ENCODE measurements around the gene CLEC16A.
A peak's percentile ranks its signal among the peaks of the same experiment; 100 is the strongest.
"Not testable (repeated sequence)": the region's sequence is repeated elsewhere in the genome, so short reads cannot be mapped to it uniquely, and the experiment has no call there.

Gene CLEC16A

GRCh38 chr16:11097094-11097786, 152.9 kb downstream of the CLEC16A start:
- Histone ChIP-seq H3K4me3 (no peak overlapping the region), H3K9ac (no peak overlapping the region), H4K20me1 (no peaks in the 10 kb centered on the region), H3K9me3 (no peaks in the 10 kb centered on the region), H3K27ac (no peak overlapping the region), H3K36me3 (peaks cover 38% of the 10 kb centered on the region), H3K27me3 (no peaks in the 10 kb centered on the region), H3K4me2 (no peak overlapping the region), H3K4me1 (peaks cover 52% of the 10 kb centered on the region)
- TF ChIP-seq Cebpa-rat (IDR thresholded peaks at IDR 0.05): no peak

GRCh38 chr16:11097787-11098167, 153.4 kb downstream of the CLEC16A start:
- no peak for TF ChIP-seq Cebpa-rat (IDR thresholded peaks at IDR 0.05)
- peaks cover 47% of the 10 kb centered on the region for H3K4me1 ChIP-seq
- peaks cover 35% of the 10 kb centered on the region for H3K36me3 ChIP-seq

GRCh38 chr16:11098601-11099390, 154.4 kb downstream of the CLEC16A start:
- Histone ChIP-seq H3K9me3 (no peaks in the 10 kb centered on the region), H3K36me3 (peaks cover 35% of the 10 kb centered on the region), H3K4me1 (peaks cover 37% of the 10 kb centered on the region), H4K20me1 (no peaks in the 10 kb centered on the region), H3K4me3 (no peak overlapping the region), H3K27me3 (no peaks in the 10 kb centered on the region), H3K27ac (no peak overlapping the region), H3K4me2 (no peak overlapping the region), H3K9ac (no peak overlapping the region)
- no peak for TF ChIP-seq Cebpa-rat (IDR thresholded peaks at IDR 0.05)

More at GRCh38 chr16:11097787-11098167, 153.4 kb downstream of the CLEC16A start:
- Histone ChIP-seq H3K27me3 (no peaks in the 10 kb centered on the region), H3K4me2 (no peak overlapping the region), H3K9me3 (no peaks in the 10 kb centered on the region), H3K27ac (no peak overlapping the region), H3K9ac (no peak overlapping the region), H3K4me3 (no peak overlapping the region), H4K20me1 (no peaks in the 10 kb centered on the region)

GRCh38 chr16:11099672-11100205, 155.4 kb downstream of the CLEC16A start:
- Histone ChIP-seq H3K4me1 (peaks cover 33% of the 10 kb centered on the region), H3K27ac (no peak overlapping the region), H3K4me2 (peak overlapping the region; percentile 29), H3K36me3 (peaks cover 35% of the 10 kb centered on the region), H3K27me3 (no peaks in the 10 kb centered on the region), H3K9me3 (no peaks in the 10 kb centered on the region), H3K4me3 (no peak overlapping the region), H4K20me1 (no peaks in the 10 kb centered on the region), H3K9ac (no peak overlapping the region)
- TF ChIP-seq Cebpa-rat (IDR thresholded peaks at IDR 0.05): no peak

- peaks cover 35% of the 10 kb centered on the region for H3K36me3 ChIP-seq
- H3K9me3 ChIP-seq: no peaks in the 10 kb centered on the region
- no peak overlapping the region for H3K4me3 ChIP-seq
- no peak overlapping the region for H3K27ac ChIP-seq
- no peak for TF ChIP-seq Cebpa-rat (IDR thresholded peaks at IDR 0.05)
- no peak overlapping the region for H3K9ac ChIP-seq
- H3K4me2 ChIP-seq: peak overlapping the region; percentile 29; the same call in 1 of the 2 replicates
- H4K20me1 ChIP-seq: no peaks in the 10 kb centered on the region
- peaks cover 33% of the 10 kb centered on the region for H3K4me1 ChIP-seq
- H3K27me3 ChIP-seq: no peaks in the 10 kb centered on the region
These were observed 155.9 kb downstream of the CLEC16A start for GRCh38 chr16:11100239-11100750.

- Histone ChIP-seq H4K20me1 (no peaks in the 10 kb centered on the region), H3K36me3 (peaks cover 33% of the 10 kb centered on the region), H3K27me3 (no peaks in the 10 kb centered on the region), H3K4me1 (peaks cover 31% of the 10 kb centered on the region), H3K9me3 (no peaks in the 10 kb centered on the region), H3K4me3 (no peak overlapping the region), H3K4me2 (no peak overlapping the region), H3K9ac (no peak overlapping the region), H3K27ac (no peak overlapping the region)
- TF ChIP-seq Cebpa-rat (IDR thresholded peaks at IDR 0.05): no peak
These were observed 156.9 kb downstream of the CLEC16A start for GRCh38 chr16:11101283-11101682.

- H3K27ac ChIP-seq: no peak overlapping the region
- peaks cover 31% of the 10 kb centered on the region for H3K4me1 ChIP-seq
- H3K4me3 ChIP-seq: no peak overlapping the region
- no peak overlapping the region for H3K9ac ChIP-seq
- no peaks in the 10 kb centered on the region for H4K20me1 ChIP-seq
- TF ChIP-seq Cebpa-rat (IDR thresholded peaks at IDR 0.05): no peak
- H3K9me3 ChIP-seq: no peaks in the 10 kb centered on the region
- no peak overlapping the region for H3K4me2 ChIP-seq
- H3K27me3 ChIP-seq: no peaks in the 10 kb centered on the region
- peaks cover 32% of the 10 kb centered on the region for H3K36me3 ChIP-seq
These were observed 157.5 kb downstream of the CLEC16A start for GRCh38 chr16:11101695-11102522.

GRCh38 chr16:11102523-11102898, 158.1 kb downstream of the CLEC16A start:
- Histone ChIP-seq H3K36me3 (peaks cover 30% of the 10 kb centered on the region), H3K9ac (no peak overlapping the region), H3K4me1 (peaks cover 31% of the 10 kb centered on the region), H3K4me2 (no peak overlapping the region), H4K20me1 (no peaks in the 10 kb centered on the region), H3K27me3 (no peaks in the 10 kb centered on the region), H3K27ac (no peak overlapping the region), H3K4me3 (no peak overlapping the region), H3K9me3 (no peaks in the 10 kb centered on the region)
- no peak for TF ChIP-seq Cebpa-rat (IDR thresholded peaks at IDR 0.05)

- not testable (repeated sequence) for H3K4me2 ChIP-seq, H4K20me1 ChIP-seq, H3K9ac ChIP-seq, H3K27me3 ChIP-seq, H3K4me3 ChIP-seq, H3K9me3 ChIP-seq
- H3K27ac ChIP-seq: 0 out of 2 replicates have a peak overlapping the region, but pooled peaks have one; percentile 18
- H3K4me1 ChIP-seq: peaks cover 31% of the 10 kb centered on the region
- H3K36me3 ChIP-seq: peaks cover 29% of the 10 kb centered on the region
These were observed 158.9 kb downstream of the CLEC16A start for GRCh38 chr16:11103301-11103700.

All from BLaER1 (cell line).